ENCODE results near the gene CDKN1C.

Gene CDKN1C

GRCh38 chr11:2867142-2867541 lies 18.4 kb downstream of the CDKN1C start:
- no peak for DNase-seq

GRCh38 chr11:2865922-2866577 lies 19.5 kb downstream of the CDKN1C start:
- no peak for DNase-seq

- DNase-seq, result no peak
These were observed 20.7 kb downstream of the CDKN1C start for GRCh38 chr11:2864901-2865300.

GRCh38 chr11:2863276-2863618 lies 22.3 kb downstream of the CDKN1C start:
- DNase-seq, result no peak

- no peak for DNase-seq
These were observed 22.9 kb downstream of the CDKN1C start for GRCh38 chr11:2862395-2863275.

- no peak for DNase-seq
These were observed 24.9 kb downstream of the CDKN1C start for GRCh38 chr11:2860636-2861035.

- DNase-seq, result no peak
These were observed 25.9 kb downstream of the CDKN1C start for GRCh38 chr11:2859699-2860037.

GRCh38 chr11:2858995-2859698 lies 26.4 kb downstream of the CDKN1C start:
- no peak for DNase-seq

- no peak for DNase-seq
These were observed 27.7 kb downstream of the CDKN1C start for GRCh38 chr11:2857918-2858317.

GRCh38 chr11:2857276-2857675 lies 28.3 kb downstream of the CDKN1C start:
- no peak for DNase-seq

- DNase-seq, result no peak
These were observed 30.4 kb downstream of the CDKN1C start for GRCh38 chr11:2855162-2855561.

- DNase-seq, result no peak
These were observed 31.5 kb downstream of the CDKN1C start for GRCh38 chr11:2853997-2854560.

- DNase-seq, result no peak
These were observed 32.2 kb downstream of the CDKN1C start for GRCh38 chr11:2853401-2853800.

GRCh38 chr11:2849994-2850770 lies 35.4 kb downstream of the CDKN1C start:
- no peak for DNase-seq

- no peak for DNase-seq
These were observed 37.1 kb downstream of the CDKN1C start for GRCh38 chr11:2848497-2848896.

GRCh38 chr11:2847561-2847960 lies 38.0 kb downstream of the CDKN1C start:
- no peak for DNase-seq

- DNase-seq, result no peak
These were observed 39.1 kb downstream of the CDKN1C start for GRCh38 chr11:2846470-2846869.

- DNase-seq, result no peak
These were observed 39.5 kb downstream of the CDKN1C start for GRCh38 chr11:2846056-2846455.

- DNase-seq, result no peak
These were observed 40.6 kb downstream of the CDKN1C start for GRCh38 chr11:2844996-2845395.

- DNase-seq, result no peak
These were observed 41.3 kb downstream of the CDKN1C start for GRCh38 chr11:2844116-2844842.

GRCh38 chr11:2843551-2843950 lies 42.0 kb downstream of the CDKN1C start:
- DNase-seq, result no peak

- no peak for DNase-seq
These were observed 42.7 kb downstream of the CDKN1C start for GRCh38 chr11:2842876-2843275.

All from NCI-H2029 (cell line).